Measurements from ENCODE around the gene CALHM6. TPM values are rescaled to one million over a fixed set of nuclear protein-coding genes. Genes with fewer than 3 reads are reported as not detected.

CALHM6 gene
- polyA plus RNA-seq, 3 donors = 47.7 to 367 (median 261) TPM

GRCh38 chr6:116438590-116439448 lies 22.4 kb upstream of the CALHM6 start:
- peaks cover 0 to 2% (median 0%) of the 10 kb centered on the region in 3 donors for H3K27me3 Mint-ChIP-seq (ENCODE audit: low read depth in 3 of 3)

More at GRCh38 chr6:116438590-116439448, 22.4 kb upstream of the CALHM6 start:
- WGBS (ENCODE audit: insufficient coverage) = 40% methylated on average over 1 of the region's 6 CpGs
- Histone ChIP-seq H3K27me3 (ENCODE audit: control insufficient read depth in 2 of 2, insufficient read depth in 2 of 2, low read length in 2 of 2) (no peaks in the 10 kb centered on the region), H3K4me3 (replicated peaks in 1 of 3; ENCODE audit: low read depth in 2 of 3, low read length in 3 of 3) (no peak overlapping the region), H4K20me1 (ENCODE audit: insufficient read depth, low read length) (no peaks in the 10 kb centered on the region), H3K36me3 (replicated peaks in 1 of 2; ENCODE audit: control insufficient read depth in 1 of 2, insufficient read depth in 2 of 2, low read length in 2 of 2) (peaks cover 19 to 30% of the 10 kb centered on the region in 2 donors), H3K9me3 (replicated peaks in 1 of 2; ENCODE audit: control insufficient read depth in 1 of 2, insufficient read depth in 1 of 2, low read length in 2 of 2) (no peaks in the 10 kb centered on the region), H2AFZ (ENCODE audit: insufficient read depth, low read depth, low read length, poor library complexity, severe bottlenecking) (no peak overlapping the region), H3K4me2 (replicated peaks; ENCODE audit: extremely low read depth, low read length, poor library complexity, severe bottlenecking) (no peak overlapping the region), H3K79me2 (ENCODE audit: insufficient read depth, low read length) (no peaks in the 10 kb centered on the region), H3K4me1 (ENCODE audit: control insufficient read depth in 1 of 2, insufficient read depth in 2 of 2, low read length in 2 of 2) (peaks cover 0 to 5% of the 10 kb centered on the region in 2 donors), H3K27ac (ENCODE audit: low read depth in 1 of 2, low read length in 2 of 2) (no peak overlapping the region), H3K9ac (ENCODE audit: insufficient read depth, low read length, poor library complexity, severe bottlenecking) (no peak overlapping the region)
- Mint-ChIP-seq H3K27ac (no peak overlapping the region), H3K4me3 (no peak overlapping the region), H3K9me3 (no peaks in the 10 kb centered on the region), H3K36me3 (peaks cover 15 to 19% of the 10 kb centered on the region in 2 donors), H3K4me1 (peaks cover 6% of the 10 kb centered on the region)
- intact Hi-C loops (cut with micrococcal nuclease) = no loop called here
- DNase-seq = no peak
- TF ChIP-seq CTCF (IDR thresholded peaks at IDR 0.05) = no peak
